ENCODE measurements around the gene STMN3.

The STMN3 gene

GRCh38 chr20:63661959-63662812 lies 9.0 kb upstream of the STMN3 start:
- ChIA-PET POLR2A (interaction anchor here (0.7 to 1.8 kb wide), 2 partner anchors 9 to 20 kb away, joined by 3 to 5 read pairs; partner anchors contain the start of gene STMN3), CTCF (interaction anchor here (0.5 kb wide), 1 partner anchor 1166 kb away, joined by 3 read pairs; no protein-coding TSS in a partner anchor)
- H3K9me3 ChIP-seq (ENCODE audit: control insufficient read depth, insufficient read depth, low read depth, low read length): no peaks in the 10 kb centered on the region
- TF ChIP-seq, protein P1, sequence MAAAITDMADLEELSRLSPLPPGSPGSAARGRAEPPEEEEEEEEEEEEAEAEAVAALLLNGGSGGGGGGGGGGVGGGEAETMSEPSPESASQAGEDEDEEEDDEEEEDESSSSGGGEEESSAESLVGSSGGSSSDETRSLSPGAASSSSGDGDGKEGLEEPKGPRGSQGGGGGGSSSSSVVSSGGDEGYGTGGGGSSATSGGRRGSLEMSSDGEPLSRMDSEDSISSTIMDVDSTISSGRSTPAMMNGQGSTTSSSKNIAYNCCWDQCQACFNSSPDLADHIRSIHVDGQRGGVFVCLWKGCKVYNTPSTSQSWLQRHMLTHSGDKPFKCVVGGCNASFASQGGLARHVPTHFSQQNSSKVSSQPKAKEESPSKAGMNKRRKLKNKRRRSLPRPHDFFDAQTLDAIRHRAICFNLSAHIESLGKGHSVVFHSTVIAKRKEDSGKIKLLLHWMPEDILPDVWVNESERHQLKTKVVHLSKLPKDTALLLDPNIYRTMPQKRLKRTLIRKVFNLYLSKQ (tag by site-specific recombination; IDR thresholded peaks at IDR 0.05; ENCODE audit: borderline replicate concordance): no peak
- no peak for TF ChIP-seq ZNF16 (tag by site-specific recombination; IDR thresholded peaks at IDR 0.05; ENCODE audit: low read depth)
- H3K4me3 ChIP-seq (ENCODE audit: low read depth, low read length): no peak overlapping the region
- H3K27ac ChIP-seq (ENCODE audit: extremely low read depth, low read depth, low read length): no peak overlapping the region
- H3K36me3 ChIP-seq (ENCODE audit: control insufficient read depth in 2 of 2, insufficient read depth in 1 of 2, low read length in 2 of 2): peaks cover 0 to 66% of the 10 kb centered on the region in 2 experiments; a peak in 2 of 3 replicates
- H3K4me1 ChIP-seq (ENCODE audit: control insufficient read depth, insufficient read depth, low read length): no peaks in the 10 kb centered on the region

DNA sequence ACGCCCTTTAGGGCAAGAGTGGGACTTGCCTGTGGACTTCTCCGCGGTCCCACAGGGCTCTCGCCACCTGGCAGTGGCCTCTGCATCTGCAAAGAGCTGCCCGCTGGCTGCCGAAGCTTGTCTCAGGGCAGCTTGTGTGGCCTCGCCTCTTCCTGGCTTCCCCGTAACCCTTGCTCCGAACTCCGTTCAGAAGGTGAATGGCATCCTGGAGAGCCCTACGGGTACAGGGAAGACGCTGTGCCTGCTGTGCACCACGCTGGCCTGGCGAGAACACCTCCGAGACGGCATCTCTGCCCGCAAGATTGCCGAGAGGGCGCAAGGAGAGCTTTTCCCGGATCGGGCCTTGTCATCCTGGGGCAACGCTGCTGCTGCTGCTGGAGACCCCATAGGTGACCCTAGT lies 7.9 kb upstream of the STMN3 start:
- Histone ChIP-seq H3K27ac (ENCODE audit: extremely low read depth, low read depth, low read length) (no peak overlapping the region), H3K4me3 (ENCODE audit: low read depth, low read length) (no peak overlapping the region), H3K9me3 (ENCODE audit: control insufficient read depth, insufficient read depth, low read depth, low read length) (no peaks in the 10 kb centered on the region), H3K36me3 (ENCODE audit: control insufficient read depth in 2 of 2, insufficient read depth in 1 of 2, low read length in 2 of 2) (peaks cover 0 to 59% of the 10 kb centered on the region in 2 experiments; a peak in 1 of 3 replicates), H3K4me1 (ENCODE audit: control insufficient read depth, insufficient read depth, low read length) (no peaks in the 10 kb centered on the region)
- TF ChIP-seq ZNF561 (tag by site-specific recombination; IDR thresholded peaks at IDR 0.05; ENCODE audit: borderline replicate concordance): no peak
- TF ChIP-seq SP7 (tag by site-specific recombination; IDR thresholded peaks at IDR 0.05): no peak
- no peak for TF ChIP-seq HOXD13 (CRISPR knock-in tag; IDR thresholded peaks at IDR 0.05; ENCODE audit: borderline replicate concordance)
- no peak for TF ChIP-seq ZSCAN23 (tag by site-specific recombination; IDR thresholded peaks at IDR 0.05)
- no peak for TF ChIP-seq ZNF2 (tag by site-specific recombination; IDR thresholded peaks at IDR 0.05)
- no peak for TF ChIP-seq ZNF623 (tag by site-specific recombination; IDR thresholded peaks at IDR 0.05)
- TF ChIP-seq, protein P2, sequence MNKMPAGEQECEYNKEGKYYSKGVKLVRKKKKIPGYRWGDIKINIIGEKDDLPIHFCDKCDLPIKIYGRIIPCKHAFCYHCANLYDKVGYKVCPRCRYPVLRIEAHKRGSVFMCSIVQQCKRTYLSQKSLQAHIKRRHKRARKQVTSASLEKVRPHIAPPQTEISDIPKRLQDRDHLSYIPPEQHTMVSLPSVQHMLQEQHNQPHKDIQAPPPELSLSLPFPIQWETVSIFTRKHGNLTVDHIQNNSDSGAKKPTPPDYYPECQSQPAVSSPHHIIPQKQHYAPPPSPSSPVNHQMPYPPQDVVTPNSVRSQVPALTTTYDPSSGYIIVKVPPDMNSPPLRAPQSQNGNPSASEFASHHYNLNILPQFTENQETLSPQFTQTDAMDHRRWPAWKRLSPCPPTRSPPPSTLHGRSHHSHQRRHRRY (tag by site-specific recombination; IDR thresholded peaks at IDR 0.05): no peak
- no peak for TF ChIP-seq SCRT2 (tag by site-specific recombination; IDR thresholded peaks at IDR 0.05)
- TF ChIP-seq ZSCAN16 (tag by site-specific recombination; IDR thresholded peaks at IDR 0.05): no peak
- no peak for TF ChIP-seq ZNF76 (tag by site-specific recombination; IDR thresholded peaks at IDR 0.05; ENCODE audit: borderline replicate concordance, low read depth)
- no peak for TF ChIP-seq ELK4 (IDR thresholded peaks at IDR 0.05; ENCODE audit: borderline replicate concordance, low read depth, low read length)
- no peak for TF ChIP-seq ZNF302 (tag by site-specific recombination; IDR thresholded peaks at IDR 0.05; ENCODE audit: low read depth)
- TF ChIP-seq, protein P3, sequence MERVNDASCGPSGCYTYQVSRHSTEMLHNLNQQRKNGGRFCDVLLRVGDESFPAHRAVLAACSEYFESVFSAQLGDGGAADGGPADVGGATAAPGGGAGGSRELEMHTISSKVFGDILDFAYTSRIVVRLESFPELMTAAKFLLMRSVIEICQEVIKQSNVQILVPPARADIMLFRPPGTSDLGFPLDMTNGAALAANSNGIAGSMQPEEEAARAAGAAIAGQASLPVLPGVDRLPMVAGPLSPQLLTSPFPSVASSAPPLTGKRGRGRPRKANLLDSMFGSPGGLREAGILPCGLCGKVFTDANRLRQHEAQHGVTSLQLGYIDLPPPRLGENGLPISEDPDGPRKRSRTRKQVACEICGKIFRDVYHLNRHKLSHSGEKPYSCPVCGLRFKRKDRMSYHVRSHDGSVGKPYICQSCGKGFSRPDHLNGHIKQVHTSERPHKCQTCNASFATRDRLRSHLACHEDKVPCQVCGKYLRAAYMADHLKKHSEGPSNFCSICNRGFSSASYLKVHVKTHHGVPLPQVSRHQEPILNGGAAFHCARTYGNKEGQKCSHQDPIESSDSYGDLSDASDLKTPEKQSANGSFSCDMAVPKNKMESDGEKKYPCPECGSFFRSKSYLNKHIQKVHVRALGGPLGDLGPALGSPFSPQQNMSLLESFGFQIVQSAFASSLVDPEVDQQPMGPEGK (tag by site-specific recombination; IDR thresholded peaks at IDR 0.05): no peak
- no peak for TF ChIP-seq ZFP3 (tag by site-specific recombination; IDR thresholded peaks at IDR 0.05; ENCODE audit: low read depth)
- TF ChIP-seq KLF10 (tag by site-specific recombination; IDR thresholded peaks at IDR 0.05): no peak
- TF ChIP-seq, protein P4, sequence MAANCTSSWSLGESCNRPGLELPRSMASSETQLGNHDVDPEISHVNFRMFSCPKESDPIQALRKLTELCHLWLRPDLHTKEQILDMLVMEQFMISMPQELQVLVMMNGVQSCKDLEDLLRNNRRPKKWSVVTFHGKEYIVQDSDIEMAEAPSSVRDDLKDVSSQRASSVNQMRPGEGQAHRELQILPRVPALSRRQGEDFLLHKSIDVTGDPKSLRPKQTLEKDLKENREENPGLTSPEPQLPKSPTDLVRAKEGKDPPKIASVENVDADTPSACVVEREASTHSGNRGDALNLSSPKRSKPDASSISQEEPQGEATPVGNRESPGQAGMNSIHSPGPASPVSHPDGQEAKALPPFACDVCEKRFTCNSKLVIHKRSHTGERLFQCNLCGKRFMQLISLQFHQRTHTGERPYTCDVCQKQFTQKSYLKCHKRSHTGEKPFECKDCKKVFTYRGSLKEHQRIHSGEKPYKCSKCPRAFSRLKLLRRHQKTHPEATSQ (tag by site-specific recombination; IDR thresholded peaks at IDR 0.05): no peak
- CTCF ChIA-PET: no interaction called here
- POLR2A ChIA-PET: interaction anchor here (0.7 kb wide), 1 partner anchor 21 kb away, joined by 3 read pairs; no protein-coding TSS in a partner anchor

Data from HEK293 (cell line).